ENCODE results near the gene FEZ2.

- no peak for TF ChIP-seq CTCF (IDR thresholded peaks at IDR 0.05)
- TF ChIP-seq POLR2A (IDR thresholded peaks at IDR 0.05), result no peak
Measured at GRCh38 chr2:36554531-36554930, 43.4 kb downstream of the FEZ2 start.

Measured in ovary (tissue), 3 donors.